Left renal pelvis (tissue), 4 donors: ENCODE measurements around the gene STRA8. TPM values are rescaled to one million over a fixed set of nuclear protein-coding genes. Genes with fewer than 3 reads are reported as not detected.

Experiments used
- DNase-seq, 4 donors: peaks; one replicate each; pipeline ENCODE4 v3.0.0-alpha.2; 2013; ENCODE audit warnings: low read depth in 4 of 4, low spot score in 3 of 4
- polyA plus RNA-seq, 4 donors: library from polyadenylated mRNA; unstranded; fragments of 120-200 nt; gene quantifications; one replicate each; pipeline ENCODE4 v1.2.1, GENCODE V29; 2013; ENCODE audit not compliant: insufficient read length in 4 of 4

The STRA8 gene
- polyA plus RNA-seq, 4 donors = 0.17 to 0.21 TPM; not detected in 2

DNA sequence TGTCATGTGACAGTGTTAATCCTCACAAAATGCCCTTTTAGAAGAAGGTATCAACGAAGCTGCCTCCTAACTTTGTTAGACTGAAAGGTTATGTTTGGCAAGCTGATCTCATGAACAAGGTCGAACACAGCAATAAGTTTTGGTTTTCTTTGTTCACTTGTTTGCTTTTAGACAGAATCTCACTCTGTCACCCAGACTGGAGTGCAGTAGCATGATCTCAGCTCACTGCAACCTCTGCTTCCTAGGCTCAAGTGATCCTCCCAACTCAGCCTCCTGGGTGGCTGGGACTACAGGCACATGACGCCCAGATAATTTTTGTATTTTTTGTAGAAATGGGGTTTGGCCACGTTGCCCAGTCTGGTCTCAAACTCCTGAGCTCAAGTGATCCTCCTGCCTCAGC lies 1.1 kb downstream of the STRA8 start:
- DNase-seq = no peak

DNA sequence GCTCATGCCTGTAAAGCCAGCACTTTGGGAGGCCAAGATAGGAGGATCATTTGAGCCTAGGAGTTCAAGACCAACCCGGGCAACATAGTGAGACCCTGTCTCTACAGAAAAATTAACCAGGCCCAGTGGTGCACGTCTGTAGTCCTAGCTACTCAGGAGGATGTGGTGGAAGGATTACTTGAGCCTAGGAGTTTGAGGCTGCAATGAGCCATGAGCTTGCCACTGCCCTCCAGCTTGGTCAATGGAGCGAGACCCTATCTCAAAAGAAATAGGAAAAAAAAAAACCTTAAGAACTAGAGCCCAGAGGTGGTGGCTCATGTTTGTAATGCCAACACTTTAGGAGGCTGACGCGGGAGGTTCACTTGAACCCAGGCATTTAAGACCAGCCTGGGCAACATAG lies 2.2 kb downstream of the STRA8 start:
- DNase-seq = no peak

DNA sequence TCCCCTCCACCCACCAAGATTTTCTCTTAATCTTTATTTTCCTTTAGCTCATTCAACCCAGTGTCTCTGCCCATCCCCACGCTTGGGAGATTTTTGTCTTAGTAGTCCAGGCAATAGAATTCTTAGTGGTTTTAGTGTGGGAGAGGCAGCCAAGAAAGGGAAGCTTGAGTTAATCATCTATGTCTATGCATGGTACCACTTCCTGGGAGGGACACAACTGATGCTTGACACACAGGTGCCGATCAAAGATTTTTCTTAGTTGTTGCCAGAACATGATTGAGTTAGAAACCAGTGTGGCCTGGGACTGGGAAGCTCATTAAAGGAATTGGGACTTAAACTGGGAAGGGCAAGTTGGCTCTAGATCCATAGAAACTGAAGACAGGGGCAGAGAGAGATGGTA lies 3.1 kb downstream of the STRA8 start:
- DNase-seq = no peak

DNA sequence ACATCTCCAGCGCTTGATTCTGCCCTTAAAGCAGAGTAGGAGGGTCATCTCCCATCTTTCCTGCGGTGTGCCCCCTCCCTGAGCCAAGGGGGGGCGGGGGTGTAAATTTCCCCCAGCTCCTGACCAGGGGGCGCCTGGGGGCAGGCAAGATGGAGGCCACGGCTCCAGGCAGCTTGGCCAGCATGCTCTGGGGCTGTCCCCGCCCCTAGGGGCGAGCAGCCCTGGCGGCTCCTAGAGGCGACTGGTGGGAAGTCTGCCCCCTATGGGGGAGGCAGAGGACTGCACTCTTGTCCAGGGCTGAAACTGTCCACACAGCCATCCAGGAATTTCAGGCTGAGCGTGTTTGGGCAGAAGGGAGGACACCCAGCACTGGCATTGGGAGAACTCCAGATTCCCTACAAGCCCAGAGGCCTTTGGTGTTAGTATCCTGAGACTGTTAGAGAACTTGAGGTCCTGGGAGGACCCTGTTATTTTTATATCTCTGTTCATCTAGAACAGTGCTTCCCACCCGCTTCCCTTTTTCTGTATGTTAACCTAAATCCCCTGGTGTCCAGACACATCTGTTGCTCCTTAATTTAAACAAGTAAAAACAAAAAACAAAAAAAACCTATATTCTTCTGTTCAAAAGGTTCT lies 4.6 kb downstream of the STRA8 start:
- no peak for DNase-seq

DNA sequence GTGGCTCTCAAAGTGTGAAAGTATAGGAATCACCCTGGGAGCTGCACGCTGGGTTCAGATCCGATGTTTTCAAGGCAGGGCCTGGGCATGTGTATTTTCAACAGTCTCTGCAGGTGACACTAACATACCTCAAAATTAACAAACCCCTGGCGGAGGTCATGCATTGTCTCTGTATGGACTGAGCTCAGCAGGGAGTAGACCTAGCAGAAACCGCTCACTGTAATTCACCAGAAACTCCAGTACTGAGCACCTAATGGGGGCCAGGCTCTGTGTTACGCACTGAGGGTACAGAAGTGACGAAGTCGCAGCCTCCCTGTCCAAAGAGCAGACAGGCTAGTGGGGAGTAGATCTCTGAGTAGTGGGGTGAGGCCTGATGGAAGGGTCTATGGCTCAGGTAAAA lies 5.6 kb downstream of the STRA8 start:
- no peak for DNase-seq

DNA sequence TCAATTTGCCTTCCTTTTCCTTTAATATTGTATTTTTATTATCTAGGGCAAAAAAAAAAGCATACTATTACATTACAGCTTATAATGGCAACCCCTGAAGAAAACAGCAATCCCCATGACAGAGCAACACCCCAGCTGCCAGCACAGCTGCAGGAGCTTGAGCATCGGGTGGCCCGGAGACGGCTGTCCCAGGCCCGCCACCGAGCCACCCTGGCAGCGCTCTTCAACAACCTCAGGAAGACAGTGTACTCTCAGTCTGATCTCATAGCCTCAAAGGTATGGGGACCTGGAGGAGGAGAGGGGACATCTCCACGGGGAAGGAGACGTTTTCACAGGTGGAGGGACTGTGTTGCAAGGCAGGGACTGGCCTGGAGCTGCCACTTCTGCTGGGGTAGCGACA lies 6.8 kb downstream of the STRA8 start:
- no peak for DNase-seq

DNA sequence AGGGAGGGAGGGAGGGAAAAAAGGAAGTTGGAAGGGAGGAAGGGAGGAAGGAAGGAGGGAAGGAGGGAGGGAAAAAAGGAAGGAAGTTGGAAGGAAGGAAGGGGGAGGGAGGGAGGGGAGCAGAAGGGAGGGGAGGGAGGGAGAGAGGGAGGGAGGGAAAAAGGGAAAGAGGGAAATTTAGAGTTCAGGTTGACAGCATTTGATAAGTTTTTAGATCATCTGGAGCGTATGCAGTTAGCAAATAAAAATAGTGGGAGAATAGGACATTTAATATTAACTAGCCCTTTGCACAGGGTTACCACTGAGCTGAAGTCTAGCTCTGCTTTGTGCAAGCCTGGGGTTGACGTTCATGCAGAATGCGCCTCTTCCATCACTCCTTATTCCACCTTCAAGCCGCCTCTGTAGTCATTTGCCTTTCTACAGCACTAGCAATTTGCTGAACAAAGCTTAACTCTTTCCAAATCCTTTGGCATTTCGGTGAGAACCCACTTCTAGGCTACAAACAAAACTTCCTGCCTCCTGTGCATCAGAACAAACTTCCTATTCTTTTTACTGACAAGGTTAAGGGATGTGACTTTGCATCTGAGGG lies 8.6 kb downstream of the STRA8 start:
- no peak for DNase-seq

DNA sequence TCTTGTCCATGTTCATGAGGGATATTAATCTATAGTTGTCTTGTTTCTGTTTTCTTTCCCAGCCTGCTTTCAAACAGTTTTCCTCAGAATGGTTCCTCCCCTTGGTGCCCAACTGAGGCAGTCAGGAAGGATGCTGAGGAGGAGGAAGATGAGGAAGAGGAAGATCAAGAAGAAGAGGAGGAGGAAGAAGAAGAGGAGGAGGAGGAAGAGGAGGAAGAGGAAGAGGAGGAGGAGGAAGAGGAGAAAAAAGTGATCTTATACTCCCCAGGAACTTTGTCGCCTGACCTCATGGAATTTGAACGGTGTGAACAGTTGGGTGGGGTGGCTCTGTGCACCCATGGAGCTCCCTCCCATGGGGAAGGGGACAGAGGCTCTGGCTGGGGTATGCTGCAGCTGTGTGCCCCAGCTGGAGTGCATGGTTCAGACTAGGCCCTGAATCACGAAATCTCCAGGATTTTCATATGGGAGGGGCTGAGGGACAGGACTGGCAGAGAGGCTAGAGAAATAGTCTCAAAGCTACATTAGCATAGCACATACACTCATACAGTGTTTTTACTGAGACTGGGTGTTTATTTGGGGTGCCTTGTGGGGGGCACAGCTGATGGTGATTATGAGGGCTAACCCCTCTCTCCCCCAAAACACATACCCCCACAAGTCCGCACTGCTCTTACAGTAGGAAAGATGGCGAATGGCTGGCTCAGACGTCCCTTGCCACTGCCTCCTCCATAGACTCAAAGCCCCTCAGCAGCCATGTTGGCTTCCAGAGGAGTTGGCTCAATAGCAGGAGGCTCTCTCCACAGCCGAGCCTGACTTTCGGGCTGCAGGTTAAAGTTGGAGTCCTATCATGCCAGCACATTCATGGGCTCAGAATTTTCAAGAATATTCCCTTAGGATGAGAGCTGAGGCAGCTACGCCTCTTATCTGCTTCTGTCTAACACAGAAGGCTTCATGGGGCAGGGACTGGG lies 11.9 kb downstream of the STRA8 start:
- no peak for DNase-seq

DNA sequence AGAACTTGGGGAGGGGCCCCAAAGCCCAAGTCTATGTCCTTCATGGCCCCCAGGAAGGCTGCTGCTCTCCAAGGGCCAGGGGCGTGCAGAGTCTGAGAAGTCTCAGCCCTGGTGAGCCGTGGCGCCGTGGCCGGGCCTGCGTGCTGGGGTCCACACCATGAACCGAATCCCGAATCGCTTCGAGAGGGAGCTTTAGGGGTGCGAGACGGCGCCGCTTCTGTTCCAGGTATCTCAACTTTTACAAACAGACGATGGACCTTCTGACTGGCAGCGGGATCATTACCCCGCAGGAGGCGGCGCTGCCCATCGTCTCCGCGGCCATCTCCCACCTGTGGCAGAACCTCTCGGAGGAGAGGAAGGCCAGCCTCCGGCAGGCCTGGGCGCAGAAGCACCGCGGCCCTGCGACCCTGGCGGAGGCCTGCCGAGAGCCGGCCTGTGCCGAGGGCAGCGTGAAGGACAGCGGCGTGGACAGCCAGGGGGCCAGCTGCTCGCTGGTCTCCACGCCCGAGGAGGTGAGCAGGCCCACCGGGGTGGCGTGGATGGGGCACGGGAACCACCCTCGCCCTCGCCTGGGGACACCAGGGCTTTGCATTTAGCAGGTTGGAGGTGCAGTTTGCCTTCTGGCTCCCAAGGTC lies 12.7 kb downstream of the STRA8 start:
- DNase-seq = no peak

DNA sequence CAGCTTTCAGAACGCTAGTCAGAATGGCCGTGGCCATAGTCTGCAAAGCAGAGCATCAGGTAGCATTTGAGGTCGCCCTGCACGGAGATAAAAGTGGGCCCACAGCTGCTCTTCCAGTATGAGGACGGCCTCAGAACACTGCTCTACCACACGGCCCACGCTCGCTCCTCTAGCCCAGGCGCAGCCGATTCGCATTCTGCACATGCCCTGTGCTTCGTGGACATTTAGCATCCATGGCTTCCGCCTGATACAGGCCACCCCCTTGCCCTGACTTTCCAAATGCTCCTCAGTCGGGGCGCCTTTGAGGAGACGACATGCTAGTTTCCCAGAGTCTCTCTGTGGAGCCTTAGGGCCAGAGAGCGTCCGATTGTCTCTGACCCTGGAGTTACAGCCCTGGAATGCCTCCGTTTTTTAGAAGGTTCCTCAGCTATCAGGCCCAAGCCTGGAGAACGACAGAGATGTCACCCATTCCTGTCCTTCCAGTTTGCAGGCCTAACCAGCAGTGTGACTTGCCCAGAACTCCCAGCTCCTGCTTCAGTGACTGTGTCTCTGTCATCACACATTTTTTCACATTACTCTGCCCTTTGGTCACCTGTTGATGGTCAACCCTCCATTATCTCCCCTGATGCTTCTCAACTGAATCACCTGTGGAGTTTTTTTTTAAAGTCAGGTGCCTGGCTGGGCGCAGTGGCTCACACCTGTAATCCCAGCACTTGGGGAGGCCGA lies 14.3 kb downstream of the STRA8 start:
- no peak for DNase-seq

DNA sequence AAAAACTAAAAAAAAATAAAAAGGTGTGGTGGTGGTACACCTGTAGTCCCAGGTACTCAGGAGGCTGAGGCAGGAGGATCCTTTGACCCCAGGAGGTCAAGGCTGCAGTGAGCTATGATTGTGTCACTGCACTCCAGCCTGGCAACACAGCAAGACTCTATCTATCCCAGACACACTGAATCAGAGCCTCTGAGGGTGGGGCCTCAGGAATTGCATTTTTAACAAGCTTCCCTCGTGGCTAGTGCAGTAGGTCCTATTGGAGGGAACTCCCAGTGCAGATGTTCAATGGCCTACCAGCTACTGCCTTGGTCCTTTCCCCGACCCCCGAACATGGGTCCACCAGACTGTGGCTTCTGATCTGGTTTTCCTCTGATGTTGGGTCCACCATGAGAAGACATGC lies 14.9 kb downstream of the STRA8 start:
- no peak for DNase-seq

DNA sequence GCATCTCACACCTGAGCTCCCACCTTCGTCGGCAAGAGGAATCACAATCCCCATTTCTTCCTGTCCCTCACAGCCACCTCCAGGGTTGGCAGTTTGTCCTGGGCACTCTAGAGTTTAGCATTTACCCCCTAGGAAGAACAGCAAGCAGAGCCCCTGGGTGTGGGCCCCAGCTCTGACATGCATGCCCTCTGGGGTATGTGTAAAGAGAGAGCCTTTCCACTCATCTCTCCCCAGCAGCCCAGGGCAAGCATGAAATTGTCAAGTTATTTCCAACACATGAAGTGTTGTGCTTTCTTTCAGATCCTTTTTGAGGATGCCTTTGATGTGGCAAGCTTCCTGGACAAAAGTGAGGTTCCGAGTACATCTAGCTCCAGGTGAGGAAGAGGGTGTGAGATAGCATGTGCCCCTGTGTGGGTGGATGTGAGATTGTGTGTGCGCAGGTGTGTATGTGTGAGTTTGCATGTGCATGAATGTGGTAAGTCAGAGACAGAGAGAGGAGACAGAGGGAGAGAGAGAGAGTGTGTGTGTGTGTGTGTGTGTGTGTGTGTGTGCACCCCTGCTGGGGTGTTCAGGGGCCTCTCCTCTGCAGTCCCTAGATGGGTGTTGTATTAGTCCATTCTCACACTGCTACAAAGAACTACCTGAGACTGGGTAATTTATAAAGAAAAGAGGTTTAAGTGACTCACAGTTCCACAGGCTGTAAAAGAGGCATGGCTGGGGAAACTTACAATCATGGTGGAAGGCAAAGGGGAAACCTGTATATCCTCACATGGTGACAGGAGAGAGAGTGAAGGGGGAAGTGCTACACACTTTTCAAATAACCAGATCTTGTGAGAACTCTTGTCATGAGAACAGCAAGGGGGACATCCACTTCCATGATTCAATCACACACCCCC lies 18.1 kb downstream of the STRA8 start:
- no peak for DNase-seq

DNA sequence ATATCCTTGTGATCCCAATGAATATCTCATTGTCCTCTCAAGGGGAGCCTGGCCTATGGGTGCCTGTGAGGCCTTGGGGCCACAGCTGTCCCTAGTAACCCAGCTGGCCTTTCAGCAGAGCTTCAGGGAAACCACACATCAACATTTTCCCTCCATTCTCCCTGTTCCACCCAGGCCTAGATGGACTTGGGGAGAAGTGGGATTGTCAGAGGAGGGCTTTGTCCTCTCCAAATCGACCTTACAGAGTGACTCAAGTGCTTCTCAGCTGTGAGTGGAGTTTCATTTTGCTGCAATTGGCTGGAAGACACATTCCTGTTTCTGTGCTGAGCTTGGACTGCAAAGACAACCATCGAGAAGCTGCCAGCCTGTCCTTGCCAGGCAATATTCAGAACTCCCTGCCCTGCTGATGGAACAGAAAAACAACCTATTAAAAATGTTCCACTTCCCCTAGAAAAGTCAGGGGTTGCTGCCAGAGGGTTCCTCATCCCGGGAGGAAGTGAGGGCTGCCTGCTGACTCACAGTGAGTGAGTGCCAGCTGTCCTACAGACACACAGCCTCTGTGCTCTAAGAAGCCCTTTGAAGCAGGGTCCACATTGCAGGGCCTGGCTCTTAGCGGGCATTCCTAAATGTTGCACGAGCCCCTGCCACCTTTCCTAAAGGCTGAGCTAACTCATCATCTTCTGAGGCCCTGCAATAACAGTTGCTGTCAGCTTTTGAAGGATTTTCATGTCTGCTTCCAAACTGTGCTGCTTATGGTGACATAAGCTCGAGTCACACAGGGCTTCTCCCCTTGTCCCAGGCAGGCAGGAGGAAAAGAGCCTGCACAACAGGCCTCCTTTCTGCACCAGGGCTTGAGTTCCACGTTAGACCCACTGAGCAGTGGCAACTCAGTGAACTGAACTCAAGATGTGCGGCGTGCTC lies 20.5 kb downstream of the STRA8 start:
- DNase-seq = no peak

DNA sequence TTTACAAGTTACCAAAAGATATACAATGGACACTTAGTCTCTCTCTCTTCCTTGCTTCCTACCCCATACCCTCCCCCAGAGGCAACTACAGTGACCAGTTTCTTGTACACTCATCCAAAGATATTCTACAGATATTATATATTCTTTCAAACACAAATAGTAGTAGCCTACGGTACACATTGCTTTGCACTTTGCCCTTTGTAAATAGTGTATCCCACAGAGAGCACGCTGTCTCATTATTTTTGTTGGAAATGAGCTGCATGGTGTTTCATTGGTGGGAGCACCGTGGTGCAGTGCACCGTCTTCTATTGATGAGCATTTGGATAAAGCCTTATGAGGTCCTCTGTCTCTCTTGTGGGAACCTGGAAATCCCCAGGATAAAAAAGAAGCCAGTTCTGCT lies 24.2 kb downstream of the STRA8 start:
- DNase-seq = no peak

DNA sequence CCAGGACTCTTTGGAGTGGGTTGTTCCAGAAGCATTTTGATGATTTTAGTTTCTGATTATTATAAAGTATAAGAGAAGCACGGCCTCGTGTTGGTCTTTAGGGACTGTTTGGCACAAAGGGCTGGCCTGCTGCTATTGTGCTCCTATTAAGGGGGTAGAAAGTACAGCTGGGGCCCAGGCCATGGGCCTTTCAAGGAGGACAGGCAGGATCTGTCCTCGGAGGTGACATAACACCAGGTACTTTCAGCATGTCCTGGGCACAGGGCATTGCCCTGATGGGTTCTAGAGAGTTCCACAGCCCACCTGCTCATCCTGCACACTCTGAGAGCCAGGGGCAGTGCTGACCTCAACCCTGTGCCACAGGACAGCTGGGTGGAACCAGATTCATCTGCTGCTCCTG lies 24.9 kb downstream of the STRA8 start:
- no peak for DNase-seq

DNA sequence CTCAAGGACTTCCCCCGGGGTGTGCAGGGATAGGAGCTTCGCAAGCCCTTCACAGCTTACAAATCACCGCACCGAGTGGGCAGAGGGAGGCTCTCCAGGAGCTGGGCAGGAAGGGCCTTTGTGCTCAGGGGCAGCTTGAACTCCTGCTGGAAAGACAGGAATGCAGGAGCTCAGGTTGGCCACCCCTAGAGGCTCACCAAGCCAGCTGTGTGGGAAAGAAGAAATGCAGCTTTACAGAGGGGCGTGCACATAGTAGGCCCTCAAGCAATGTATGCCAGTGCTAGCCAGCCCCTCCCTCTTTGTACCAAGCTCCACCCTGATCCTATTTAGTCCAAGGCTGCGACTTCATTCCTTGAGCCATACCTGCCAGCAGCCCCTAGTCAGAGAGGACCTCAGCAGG lies 26.1 kb downstream of the STRA8 start:
- DNase-seq = no peak

DNA sequence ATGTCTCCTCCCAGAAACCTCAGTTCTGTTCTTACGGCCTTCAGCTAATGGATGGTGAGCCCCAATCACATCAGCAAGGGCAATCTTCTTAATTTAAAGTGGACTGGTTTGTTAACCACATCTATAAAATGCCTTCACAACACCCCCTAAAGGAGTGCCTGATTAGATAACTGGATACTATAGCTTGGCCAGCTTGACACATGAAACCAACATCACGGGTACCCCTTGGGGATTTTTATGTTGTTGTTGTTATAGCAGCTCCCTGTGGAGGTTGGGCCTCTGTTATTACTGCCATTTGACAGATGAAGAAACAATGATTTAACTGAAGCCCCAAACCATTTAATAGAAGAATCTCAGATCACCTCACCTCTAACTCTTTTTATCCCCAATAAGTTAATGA lies 26.8 kb downstream of the STRA8 start:
- DNase-seq = no peak

DNA sequence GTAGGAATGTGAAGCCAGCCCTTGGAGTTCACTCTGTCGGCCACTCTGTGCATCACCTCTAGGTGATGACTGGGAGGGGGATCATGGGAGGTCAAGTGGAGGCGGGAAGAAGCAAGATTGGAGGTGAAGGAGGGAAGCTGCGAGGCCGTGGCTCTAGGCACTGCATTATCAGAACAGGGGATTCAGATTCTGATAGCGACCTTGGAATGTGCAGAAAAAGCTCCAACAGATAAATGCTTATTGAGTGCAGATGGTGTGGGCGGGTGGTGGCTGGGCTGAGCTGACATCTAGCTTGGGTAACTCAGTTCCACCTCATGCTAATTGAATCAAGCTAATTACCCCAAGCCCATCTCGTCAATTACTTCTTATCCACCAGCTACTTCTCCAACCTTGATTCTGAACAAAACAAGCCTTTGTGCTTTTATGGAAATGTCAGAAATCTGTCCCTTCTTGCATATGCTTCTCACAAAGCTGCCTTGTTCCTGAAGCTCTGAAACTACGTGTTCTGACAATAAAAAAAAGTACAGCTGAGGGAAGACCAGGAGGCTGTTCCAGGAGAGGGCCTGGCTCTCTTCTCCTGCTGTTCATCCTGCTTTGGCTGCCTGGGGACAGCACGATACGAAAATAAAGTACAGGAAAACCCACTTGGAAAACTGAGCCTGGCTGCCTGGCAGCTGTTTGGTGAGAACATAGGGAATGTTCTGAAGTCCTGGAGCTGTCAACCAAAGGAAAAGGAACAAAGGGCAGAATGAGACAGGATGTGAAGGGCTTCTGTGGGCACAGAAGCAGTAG lies 27.5 kb downstream of the STRA8 start:
- no peak for DNase-seq
